HEK293 (cell line): ENCODE results near the gene TMEM131L.

Source experiments
- TRIM28 ChIP-seq: IDR thresholded peaks from 2 replicates; pipeline ENCODE4 v1.6.1; 2011; ENCODE audit warnings: low read length, control low read depth, borderline replicate concordance
- YY1 ChIP-seq: fragments of 450-650 bp; formaldehyde crosslinking; IDR thresholded peaks from 2 replicates; pipeline ENCODE4 v1.5.1; 2018; ENCODE audit warnings: missing biosample characterization, missing genetic modification characterization
- ZFP3 ChIP-seq: fragments of 450-650 bp; formaldehyde crosslinking; IDR thresholded peaks from 2 replicates; pipeline ENCODE4 v1.5.1; 2016; ENCODE audit warnings: low read depth, missing biosample characterization, missing genetic modification characterization
- ZNF341 ChIP-seq: fragments of 450-650 bp; formaldehyde crosslinking; IDR thresholded peaks from 2 replicates; pipeline ENCODE4; 2016; ENCODE audit warnings: low read depth, missing biosample characterization, missing genetic modification characterization
- ZNF394 ChIP-seq: fragments of 450-650 bp; formaldehyde crosslinking; IDR thresholded peaks from 2 replicates; pipeline ENCODE4 v1.5.1; 2016; ENCODE audit warnings: missing biosample characterization, missing genetic modification characterization, mild to moderate bottlenecking, moderate library complexity, borderline replicate concordance
- TF ChIP-seq, protein P1 (sequence below): fragments of 450-650 bp; formaldehyde crosslinking; IDR thresholded peaks from 2 replicates; pipeline ENCODE4 v1.5.1; 2016; ENCODE audit warnings: missing biosample characterization, missing genetic modification characterization
- TF ChIP-seq, protein P2 (sequence below): fragments of 450-650 bp; formaldehyde crosslinking; IDR thresholded peaks from 2 replicates; pipeline ENCODE4 v1.5.1; 2016; ENCODE audit warnings: missing biosample characterization, missing genetic modification characterization
- TF ChIP-seq, protein P3 (sequence below): fragments of 450-650 bp; formaldehyde crosslinking; IDR thresholded peaks from 2 replicates; pipeline ENCODE4 v1.5.1; 2016; ENCODE audit warnings: missing biosample characterization, missing genetic modification characterization

DNA sequence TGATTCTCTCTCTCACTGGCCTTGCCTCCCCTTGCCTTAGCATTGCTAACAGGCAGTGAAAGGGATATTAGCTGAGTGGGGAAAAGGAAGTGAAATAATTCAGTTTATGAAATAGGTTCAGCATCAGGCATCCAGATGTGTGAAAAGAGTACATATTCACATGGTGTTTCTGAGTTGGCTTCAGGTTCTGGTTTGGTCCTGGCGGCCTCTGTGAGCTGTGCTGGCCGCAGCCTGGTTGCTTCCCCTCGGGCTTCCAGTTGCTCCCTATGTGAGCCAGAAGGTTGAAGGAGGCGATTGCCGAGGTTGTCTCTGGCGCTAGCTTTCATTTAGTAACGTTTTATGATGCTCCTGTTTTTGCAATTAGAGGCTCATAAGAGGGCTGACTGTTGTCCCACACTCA, 118.9 kb downstream of the TMEM131L start:
- TF ChIP-seq, protein P1, sequence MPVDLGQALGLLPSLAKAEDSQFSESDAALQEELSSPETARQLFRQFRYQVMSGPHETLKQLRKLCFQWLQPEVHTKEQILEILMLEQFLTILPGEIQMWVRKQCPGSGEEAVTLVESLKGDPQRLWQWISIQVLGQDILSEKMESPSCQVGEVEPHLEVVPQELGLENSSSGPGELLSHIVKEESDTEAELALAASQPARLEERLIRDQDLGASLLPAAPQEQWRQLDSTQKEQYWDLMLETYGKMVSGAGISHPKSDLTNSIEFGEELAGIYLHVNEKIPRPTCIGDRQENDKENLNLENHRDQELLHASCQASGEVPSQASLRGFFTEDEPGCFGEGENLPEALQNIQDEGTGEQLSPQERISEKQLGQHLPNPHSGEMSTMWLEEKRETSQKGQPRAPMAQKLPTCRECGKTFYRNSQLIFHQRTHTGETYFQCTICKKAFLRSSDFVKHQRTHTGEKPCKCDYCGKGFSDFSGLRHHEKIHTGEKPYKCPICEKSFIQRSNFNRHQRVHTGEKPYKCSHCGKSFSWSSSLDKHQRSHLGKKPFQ, result no peak
- TF ChIP-seq ZNF341 (tag by site-specific recombination), result no peak
- TF ChIP-seq ZNF394 (tag by site-specific recombination), result no peak
- TF ChIP-seq ZFP3, result no peak
- TF ChIP-seq, protein P2, sequence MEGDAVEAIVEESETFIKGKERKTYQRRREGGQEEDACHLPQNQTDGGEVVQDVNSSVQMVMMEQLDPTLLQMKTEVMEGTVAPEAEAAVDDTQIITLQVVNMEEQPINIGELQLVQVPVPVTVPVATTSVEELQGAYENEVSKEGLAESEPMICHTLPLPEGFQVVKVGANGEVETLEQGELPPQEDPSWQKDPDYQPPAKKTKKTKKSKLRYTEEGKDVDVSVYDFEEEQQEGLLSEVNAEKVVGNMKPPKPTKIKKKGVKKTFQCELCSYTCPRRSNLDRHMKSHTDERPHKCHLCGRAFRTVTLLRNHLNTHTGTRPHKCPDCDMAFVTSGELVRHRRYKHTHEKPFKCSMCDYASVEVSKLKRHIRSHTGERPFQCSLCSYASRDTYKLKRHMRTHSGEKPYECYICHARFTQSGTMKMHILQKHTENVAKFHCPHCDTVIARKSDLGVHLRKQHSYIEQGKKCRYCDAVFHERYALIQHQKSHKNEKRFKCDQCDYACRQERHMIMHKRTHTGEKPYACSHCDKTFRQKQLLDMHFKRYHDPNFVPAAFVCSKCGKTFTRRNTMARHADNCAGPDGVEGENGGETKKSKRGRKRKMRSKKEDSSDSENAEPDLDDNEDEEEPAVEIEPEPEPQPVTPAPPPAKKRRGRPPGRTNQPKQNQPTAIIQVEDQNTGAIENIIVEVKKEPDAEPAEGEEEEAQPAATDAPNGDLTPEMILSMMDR (tag by site-specific recombination), result no peak
- TF ChIP-seq TRIM28, result no peak
- no peak for TF ChIP-seq YY1 (tag by site-specific recombination)
- TF ChIP-seq, protein P3, sequence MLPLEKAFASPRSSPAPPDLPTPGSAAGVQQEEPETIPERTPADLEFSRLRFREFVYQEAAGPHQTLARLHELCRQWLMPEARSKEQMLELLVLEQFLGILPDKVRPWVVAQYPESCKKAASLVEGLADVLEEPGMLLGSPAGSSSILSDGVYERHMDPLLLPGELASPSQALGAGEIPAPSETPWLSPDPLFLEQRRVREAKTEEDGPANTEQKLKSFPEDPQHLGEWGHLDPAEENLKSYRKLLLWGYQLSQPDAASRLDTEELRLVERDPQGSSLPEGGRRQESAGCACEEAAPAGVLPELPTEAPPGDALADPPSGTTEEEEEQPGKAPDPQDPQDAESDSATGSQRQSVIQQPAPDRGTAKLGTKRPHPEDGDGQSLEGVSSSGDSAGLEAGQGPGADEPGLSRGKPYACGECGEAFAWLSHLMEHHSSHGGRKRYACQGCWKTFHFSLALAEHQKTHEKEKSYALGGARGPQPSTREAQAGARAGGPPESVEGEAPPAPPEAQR (tag by site-specific recombination), result no peak
